Left renal cortex interstitium (tissue), 4 donors: ENCODE results near the gene POLD1. TPM values are rescaled to one million over a fixed set of nuclear protein-coding genes. Genes with fewer than 3 reads are reported as not detected.
A peak's percentile ranks its signal among the peaks of the same experiment; 100 is the strongest.
"Not testable (repeated sequence)": the region's sequence is repeated elsewhere in the genome, so short reads cannot be mapped to it uniquely, and the experiment has no call there.

ENCODE experiments used
- DNase-seq, 4 donors: peaks; one replicate each; pipeline ENCODE4 v3.0.0-alpha.2; 2013; ENCODE audit warnings: low read depth in 4 of 4, low spot score in 2 of 4, missing footprints in 1 of 4
- polyA plus RNA-seq, 4 donors: library from polyadenylated mRNA; unstranded; fragments of 120-200 nt; gene quantifications; one replicate each; pipeline ENCODE4 v1.2.1, GENCODE V29; 2013; ENCODE audit not compliant: insufficient read length in 4 of 4

The POLD1 gene
- polyA plus RNA-seq, 4 donors: 16.5 to 40.5 (median 33.7) TPM

GRCh38 chr19:50387176-50387867, 3.2 kb downstream of the POLD1 start:
- DNase-seq: no peak

GRCh38 chr19:50387868-50388245, 3.7 kb downstream of the POLD1 start:
- DNase-seq: no peak

- DNase-seq: not testable (repeated sequence)
Observed at GRCh38 chr19:50390295-50390694, 6.1 kb downstream of the POLD1 start.

- not testable (repeated sequence) for DNase-seq
Observed at GRCh38 chr19:50390952-50391351, 6.8 kb downstream of the POLD1 start.

GRCh38 chr19:50392759-50393158, 8.6 kb downstream of the POLD1 start:
- no peak for DNase-seq

- DNase-seq: no peak
Observed at GRCh38 chr19:50393589-50393988, 9.4 kb downstream of the POLD1 start.

GRCh38 chr19:50394017-50394416, 9.9 kb downstream of the POLD1 start:
- no peak for DNase-seq

GRCh38 chr19:50398675-50399367, 14.7 kb downstream of the POLD1 start:
- DNase-seq: no peak

- DNase-seq: no peak
Observed at GRCh38 chr19:50399368-50399745, 15.2 kb downstream of the POLD1 start.

- no peak for DNase-seq
Observed at GRCh38 chr19:50401605-50402450, 17.7 kb downstream of the POLD1 start.

- DNase-seq: no peak
Observed at GRCh38 chr19:50402544-50403301, 18.6 kb downstream of the POLD1 start.

GRCh38 chr19:50406156-50406820, 22.1 kb downstream of the POLD1 start:
- DNase-seq: no peak

GRCh38 chr19:50406829-50407228, 22.7 kb downstream of the POLD1 start:
- no peak for DNase-seq

GRCh38 chr19:50409347-50409746, 25.2 kb downstream of the POLD1 start:
- DNase-seq: no peak

GRCh38 chr19:50410109-50410508, 26.0 kb downstream of the POLD1 start:
- no peak for DNase-seq

GRCh38 chr19:50412419-50412818, 28.3 kb downstream of the POLD1 start:
- DNase-seq: no peak

GRCh38 chr19:50413096-50413495, 28.9 kb downstream of the POLD1 start:
- no peak for DNase-seq

GRCh38 chr19:50413531-50413930, 29.4 kb downstream of the POLD1 start:
- DNase-seq: no peak

- DNase-seq: peak in 2 of 4 donors; percentile 13 to 50
Observed at GRCh38 chr19:50414864-50415660, 30.9 kb downstream of the POLD1 start.
